Measurements from ENCODE around the gene TOP2B.
A peak's percentile ranks its signal among the peaks of the same experiment; 100 is the strongest.

Gene TOP2B

GRCh38 chr3:25592510-25592968 lies 72.2 kb downstream of the TOP2B start:
- H2AFZ ChIP-seq (ENCODE audit: low read depth, low read length): no peak overlapping the region
- peak overlapping the region; percentile 58 for H3K9ac ChIP-seq (ENCODE audit: low read length)
- no peak overlapping the region for H3K14ac ChIP-seq (ENCODE audit: low read length in 2 of 2)
- H3K4me3 ChIP-seq (ENCODE audit: insufficient read depth in 1 of 2, low read depth in 1 of 2, low read length in 2 of 2): no peak overlapping the region
- H3K4ac ChIP-seq (ENCODE audit: low read depth in 1 of 2, low read length in 2 of 2): peak overlapping the region; percentile 24 to 40
- peak overlapping the region; percentile 80 for H3K27ac ChIP-seq (ENCODE audit: low read length, poor library complexity, severe bottlenecking)
- no peak overlapping the region for H2BK15ac ChIP-seq (ENCODE audit: low read depth, poor library complexity, severe bottlenecking)
- peaks cover 0 to 21% of the 10 kb centered on the region in 2 experiments for H3K36me3 ChIP-seq (ENCODE audit: control insufficient read depth in 1 of 2, insufficient read depth in 2 of 2, low read depth in 1 of 2, low read length in 2 of 2)
- no peaks in the 10 kb centered on the region for H3K27me3 ChIP-seq (ENCODE audit: control insufficient read depth in 1 of 2, insufficient read depth in 1 of 2, low read length in 2 of 2)
- no peaks in the 10 kb centered on the region for H3K79me1 ChIP-seq (replicated peaks; ENCODE audit: low read length, poor library complexity, severe bottlenecking)
- H2BK12ac ChIP-seq (ENCODE audit: low read length in 2 of 2): peak overlapping the region; percentile 84 to 92
- peak overlapping the region; percentile 19 for H4K8ac ChIP-seq (ENCODE audit: low read length)
- peak overlapping the region; percentile 24 for H2BK120ac ChIP-seq (ENCODE audit: low read depth, low read length)
- no peak overlapping the region for H3K4me2 ChIP-seq (ENCODE audit: low read length, poor library complexity, severe bottlenecking)
- no peaks in the 10 kb centered on the region for H3K9me3 ChIP-seq (ENCODE audit: control insufficient read depth, low read length)
- H3K18ac ChIP-seq (ENCODE audit: low read depth in 1 of 2, low read length in 2 of 2): peak overlapping the region; percentile 75 to 88
- peak overlapping the region; percentile 39 for H2BK5ac ChIP-seq (ENCODE audit: low read depth, low read length, poor library complexity, severe bottlenecking)
- no peak overlapping the region for H4K91ac ChIP-seq (ENCODE audit: low read length)
- H3K4me1 ChIP-seq (ENCODE audit: control insufficient read depth, insufficient read depth, low read depth, low read length): peaks cover 8% of the 10 kb centered on the region
- DNase-seq: peak; percentile 86
- no peak overlapping the region for H2AK5ac ChIP-seq (ENCODE audit: low read length, severe bottlenecking)
- no peak overlapping the region for H3K23ac ChIP-seq (ENCODE audit: low read length in 2 of 2)
- WGBS: 10% methylated on average over 2 of the region's 3 CpGs

- Histone ChIP-seq H2AK5ac (ENCODE audit: low read length, severe bottlenecking) (no peak overlapping the region), H3K18ac (ENCODE audit: low read depth in 1 of 2, low read length in 2 of 2) (peak overlapping the region in 1 of 2 experiments; percentile 1), H3K4ac (ENCODE audit: low read depth in 1 of 2, low read length in 2 of 2) (peak overlapping the region; percentile 41 to 60), H3K4me1 (ENCODE audit: control insufficient read depth, insufficient read depth, low read depth, low read length) (peaks cover 10% of the 10 kb centered on the region), H2BK120ac (ENCODE audit: low read depth, low read length) (peak overlapping the region; percentile 27), H2BK15ac (ENCODE audit: low read depth, poor library complexity, severe bottlenecking) (no peak overlapping the region), H3K23ac (ENCODE audit: low read length in 2 of 2) (no peak overlapping the region), H4K91ac (ENCODE audit: low read length) (no peak overlapping the region), H3K36me3 (ENCODE audit: control insufficient read depth in 1 of 2, insufficient read depth in 2 of 2, low read depth in 1 of 2, low read length in 2 of 2) (no peaks in the 10 kb centered on the region), H4K8ac (ENCODE audit: low read length) (peak overlapping the region; percentile 0), H2AFZ (ENCODE audit: low read depth, low read length) (no peak overlapping the region), H3K14ac (ENCODE audit: low read length in 2 of 2) (no peak overlapping the region), H3K9me3 (ENCODE audit: control insufficient read depth, low read length) (no peaks in the 10 kb centered on the region), H2BK5ac (ENCODE audit: low read depth, low read length, poor library complexity, severe bottlenecking) (no peak overlapping the region), H3K4me3 (ENCODE audit: insufficient read depth in 1 of 2, low read depth in 1 of 2, low read length in 2 of 2) (no peak overlapping the region), H2BK12ac (ENCODE audit: low read length in 2 of 2) (peak overlapping the region; percentile 29 to 64), H3K27ac (ENCODE audit: low read length, poor library complexity, severe bottlenecking) (no peak overlapping the region), H3K4me2 (ENCODE audit: low read length, poor library complexity, severe bottlenecking) (no peak overlapping the region), H3K27me3 (ENCODE audit: control insufficient read depth in 1 of 2, insufficient read depth in 1 of 2, low read length in 2 of 2) (peaks cover 0 to 8% of the 10 kb centered on the region in 2 experiments), H3K9ac (ENCODE audit: low read length) (no peak overlapping the region), H3K79me1 (replicated peaks; ENCODE audit: low read length, poor library complexity, severe bottlenecking) (no peaks in the 10 kb centered on the region)
- peak; percentile 61 for DNase-seq
- WGBS: 67% methylated on average over 6 of the region's 8 CpGs
Measured at GRCh38 chr3:25589783-25590258, 74.9 kb downstream of the TOP2B start.

GRCh38 chr3:25589104-25589782 lies 75.5 kb downstream of the TOP2B start:
- Histone ChIP-seq H3K4me1 (ENCODE audit: control insufficient read depth, insufficient read depth, low read depth, low read length) (peaks cover 10% of the 10 kb centered on the region), H4K91ac (ENCODE audit: low read length) (no peak overlapping the region), H3K4me3 (ENCODE audit: insufficient read depth in 1 of 2, low read depth in 1 of 2, low read length in 2 of 2) (no peak overlapping the region), H2BK15ac (ENCODE audit: low read depth, poor library complexity, severe bottlenecking) (no peak overlapping the region), H2AK5ac (ENCODE audit: low read length, severe bottlenecking) (no peak overlapping the region), H2AFZ (ENCODE audit: low read depth, low read length) (no peak overlapping the region), H3K4ac (ENCODE audit: low read depth in 1 of 2, low read length in 2 of 2) (peak overlapping the region; percentile 41 to 60), H3K23ac (ENCODE audit: low read length in 2 of 2) (no peak overlapping the region), H3K27me3 (ENCODE audit: control insufficient read depth in 1 of 2, insufficient read depth in 1 of 2, low read length in 2 of 2) (peaks cover 0 to 10% of the 10 kb centered on the region in 2 experiments), H3K4me2 (ENCODE audit: low read length, poor library complexity, severe bottlenecking) (no peak overlapping the region), H3K18ac (ENCODE audit: low read depth in 1 of 2, low read length in 2 of 2) (peak overlapping the region; percentile 2 to 37), H3K9me3 (ENCODE audit: control insufficient read depth, low read length) (no peaks in the 10 kb centered on the region), H3K14ac (ENCODE audit: low read length in 2 of 2) (no peak overlapping the region), H2BK5ac (ENCODE audit: low read depth, low read length, poor library complexity, severe bottlenecking) (no peak overlapping the region), H3K27ac (ENCODE audit: low read length, poor library complexity, severe bottlenecking) (no peak overlapping the region), H3K79me1 (replicated peaks; ENCODE audit: low read length, poor library complexity, severe bottlenecking) (no peaks in the 10 kb centered on the region), H2BK12ac (ENCODE audit: low read length in 2 of 2) (peak overlapping the region in 1 of 2 experiments; percentile 51), H3K36me3 (ENCODE audit: control insufficient read depth in 1 of 2, insufficient read depth in 2 of 2, low read depth in 1 of 2, low read length in 2 of 2) (no peaks in the 10 kb centered on the region), H3K9ac (ENCODE audit: low read length) (no peak overlapping the region), H4K8ac (ENCODE audit: low read length) (peak overlapping the region; percentile 0), H2BK120ac (ENCODE audit: low read depth, low read length) (no peak overlapping the region)
- 97% methylated on average over 4 of the region's 4 CpGs for WGBS
- DNase-seq: peak; percentile 29

GRCh38 chr3:25588441-25589103 lies 76.1 kb downstream of the TOP2B start:
- no peak overlapping the region for H3K14ac ChIP-seq (ENCODE audit: low read length in 2 of 2)
- H3K9ac ChIP-seq (ENCODE audit: low read length): no peak overlapping the region
- no peak overlapping the region for H3K27ac ChIP-seq (ENCODE audit: low read length, poor library complexity, severe bottlenecking)
- WGBS: 86% methylated on average over 6 of the region's 8 CpGs
- no peak overlapping the region for H2BK15ac ChIP-seq (ENCODE audit: low read depth, poor library complexity, severe bottlenecking)
- H3K23ac ChIP-seq (ENCODE audit: low read length in 2 of 2): no peak overlapping the region
- no peak overlapping the region for H4K91ac ChIP-seq (ENCODE audit: low read length)
- no peak overlapping the region for H2AK5ac ChIP-seq (ENCODE audit: low read length, severe bottlenecking)
- no peak overlapping the region for H4K8ac ChIP-seq (ENCODE audit: low read length)
- H3K18ac ChIP-seq (ENCODE audit: low read depth in 1 of 2, low read length in 2 of 2): no peak overlapping the region
- no peaks in the 10 kb centered on the region for H3K79me1 ChIP-seq (replicated peaks; ENCODE audit: low read length, poor library complexity, severe bottlenecking)
- no peak overlapping the region for H3K4ac ChIP-seq (ENCODE audit: low read depth in 1 of 2, low read length in 2 of 2)
- H2BK12ac ChIP-seq (ENCODE audit: low read length in 2 of 2): no peak overlapping the region
- no peaks in the 10 kb centered on the region for H3K36me3 ChIP-seq (ENCODE audit: control insufficient read depth in 1 of 2, insufficient read depth in 2 of 2, low read depth in 1 of 2, low read length in 2 of 2)
- H3K4me2 ChIP-seq (ENCODE audit: low read length, poor library complexity, severe bottlenecking): no peak overlapping the region
- peaks cover 10% of the 10 kb centered on the region for H3K4me1 ChIP-seq (ENCODE audit: control insufficient read depth, insufficient read depth, low read depth, low read length)
- no peaks in the 10 kb centered on the region for H3K9me3 ChIP-seq (ENCODE audit: control insufficient read depth, low read length)
- H2BK5ac ChIP-seq (ENCODE audit: low read depth, low read length, poor library complexity, severe bottlenecking): no peak overlapping the region
- H3K27me3 ChIP-seq (ENCODE audit: control insufficient read depth in 1 of 2, insufficient read depth in 1 of 2, low read length in 2 of 2): peaks cover 0 to 15% of the 10 kb centered on the region in 2 experiments
- H3K4me3 ChIP-seq (ENCODE audit: insufficient read depth in 1 of 2, low read depth in 1 of 2, low read length in 2 of 2): no peak overlapping the region
- H2BK120ac ChIP-seq (ENCODE audit: low read depth, low read length): no peak overlapping the region
- no peak for DNase-seq
- H2AFZ ChIP-seq (ENCODE audit: low read depth, low read length): no peak overlapping the region
